HG03097 (cell line): ENCODE measurements around the gene PRND.

Source experiments
- ATAC-seq: cut with Tn5 transposase; IDR thresholded peaks from one replicate; pipeline ENCODE4 v1.9.1; 2021; ENCODE audit not compliant: unreplicated experiment, low FRiP score

The PRND gene

GRCh38 chr20:4774207-4774606 lies 52.5 kb downstream of the PRND start:
- no peak for ATAC-seq

- no peak for ATAC-seq
Measured at GRCh38 chr20:4775322-4776078, 53.8 kb downstream of the PRND start.

- no peak for ATAC-seq
Measured at GRCh38 chr20:4776079-4776630, 54.4 kb downstream of the PRND start.
